NCI-H2029 treated with DMSO at 0.1 percent for 48 hours (cell line): ENCODE data around the gene SNAPC2.
A peak's percentile ranks its signal among the peaks of the same experiment; 100 is the strongest.
"Not testable (repeated sequence)": the region's sequence is repeated elsewhere in the genome, so short reads cannot be mapped to it uniquely, and the experiment has no call there.

Experiments
- DNase-seq: peaks from one replicate; lab custom pipeline; 2025; lab: John Stamatoyannopoulos, UW

The SNAPC2 gene

DNA sequence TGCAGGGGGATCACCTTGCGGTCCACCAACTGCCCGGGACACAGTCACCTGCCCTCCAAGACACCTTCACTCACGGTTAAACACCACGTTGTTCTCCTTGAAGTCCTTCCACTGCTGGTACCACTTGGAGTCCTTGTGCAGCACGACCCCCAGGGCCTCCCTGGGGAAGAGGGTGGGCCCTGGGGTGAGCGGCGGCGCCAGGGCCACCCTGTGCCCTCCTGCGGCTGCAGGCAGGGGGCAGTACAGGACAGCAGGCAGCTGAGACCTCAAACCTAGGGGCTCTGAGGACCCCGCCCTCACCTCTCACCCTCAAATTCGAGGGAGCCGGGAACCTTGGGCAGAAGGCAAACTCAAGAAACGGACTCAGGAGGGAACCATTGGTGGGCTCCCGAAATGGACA is 13.3 kb downstream of the SNAPC2 start:
- DNase-seq = no peak

DNA sequence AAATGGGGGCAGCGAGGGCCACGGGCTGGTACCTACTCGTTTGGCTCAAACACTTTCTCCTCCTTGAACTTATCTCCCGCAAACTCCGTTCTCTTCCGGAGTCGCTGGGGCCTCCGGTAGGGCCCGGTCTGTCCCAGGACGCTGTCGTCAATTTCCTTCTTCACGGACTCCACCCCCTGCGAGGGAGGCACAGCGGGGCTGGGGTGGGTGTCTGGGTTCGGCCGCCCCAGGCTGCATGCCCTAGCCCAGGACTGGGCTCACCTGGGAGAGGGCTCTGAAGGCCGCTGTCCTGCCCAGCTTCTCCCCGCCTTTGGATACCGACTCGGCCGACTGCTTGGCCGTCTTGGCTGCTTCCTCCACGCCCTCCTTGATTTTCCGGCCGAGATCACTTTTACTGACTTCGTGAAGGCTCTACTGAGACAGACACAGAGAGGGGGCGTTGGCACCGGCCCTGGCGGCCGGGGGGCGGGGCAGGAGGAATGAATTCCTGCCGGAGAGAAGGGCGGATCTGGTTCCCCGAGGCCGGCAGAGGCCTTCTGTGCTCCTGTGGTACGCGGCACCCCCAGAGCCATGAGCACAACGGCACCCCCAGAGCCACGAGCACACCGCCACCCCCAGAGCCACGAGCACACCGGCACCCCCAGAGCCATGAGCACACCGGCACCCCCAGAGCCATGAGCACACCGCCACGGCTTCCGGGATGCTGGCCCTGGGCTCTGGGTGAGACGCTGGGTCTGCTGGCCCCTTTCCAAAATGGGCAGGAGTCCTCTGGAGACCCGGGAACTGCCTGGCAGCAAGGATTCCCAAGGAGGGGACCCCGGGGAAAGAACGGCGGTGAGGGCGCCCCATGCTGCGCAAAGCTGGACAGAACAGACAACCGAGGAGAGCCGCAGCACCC is 13.9 kb downstream of the SNAPC2 start:
- DNase-seq = no peak

DNA sequence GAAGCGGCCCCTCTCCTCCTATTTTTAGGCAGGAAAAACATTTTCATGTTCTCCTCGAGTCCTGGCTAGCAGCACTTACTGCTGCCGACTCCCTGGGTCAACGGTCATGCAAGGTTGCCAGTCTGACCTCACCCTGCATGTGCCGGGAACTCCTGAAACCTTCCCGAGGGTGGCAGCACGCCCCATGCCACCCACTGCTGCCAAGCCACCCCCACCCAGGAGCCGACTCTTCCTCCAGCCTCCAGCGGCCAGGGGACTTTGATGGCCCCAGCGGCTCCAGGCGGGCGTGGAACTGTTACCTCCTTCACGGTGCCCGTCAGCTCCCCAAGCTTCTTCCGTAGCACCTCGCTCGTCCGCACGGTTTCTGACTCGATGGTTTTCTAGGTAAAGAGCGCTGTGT is 14.6 kb downstream of the SNAPC2 start:
- no peak for DNase-seq

DNA sequence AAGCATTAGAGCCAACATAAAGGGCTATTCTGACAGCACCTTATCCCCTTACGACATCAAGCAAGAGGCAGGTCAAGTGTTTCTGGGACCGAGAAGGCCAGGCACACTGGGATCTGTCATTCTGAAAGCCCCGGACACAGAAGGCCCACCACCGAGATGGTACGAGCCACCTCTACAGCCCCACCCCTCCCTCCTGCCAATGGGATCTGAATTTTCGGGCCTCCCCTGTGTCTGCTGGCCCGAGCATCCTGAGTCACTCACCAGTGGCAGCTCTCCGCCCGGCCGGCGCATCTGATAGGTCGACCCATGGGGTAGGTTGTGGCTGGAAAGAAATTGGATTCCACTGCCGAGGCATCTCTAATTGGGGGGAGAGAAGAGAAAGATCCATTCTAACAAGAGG is 20.7 kb downstream of the SNAPC2 start:
- no peak for DNase-seq

DNA sequence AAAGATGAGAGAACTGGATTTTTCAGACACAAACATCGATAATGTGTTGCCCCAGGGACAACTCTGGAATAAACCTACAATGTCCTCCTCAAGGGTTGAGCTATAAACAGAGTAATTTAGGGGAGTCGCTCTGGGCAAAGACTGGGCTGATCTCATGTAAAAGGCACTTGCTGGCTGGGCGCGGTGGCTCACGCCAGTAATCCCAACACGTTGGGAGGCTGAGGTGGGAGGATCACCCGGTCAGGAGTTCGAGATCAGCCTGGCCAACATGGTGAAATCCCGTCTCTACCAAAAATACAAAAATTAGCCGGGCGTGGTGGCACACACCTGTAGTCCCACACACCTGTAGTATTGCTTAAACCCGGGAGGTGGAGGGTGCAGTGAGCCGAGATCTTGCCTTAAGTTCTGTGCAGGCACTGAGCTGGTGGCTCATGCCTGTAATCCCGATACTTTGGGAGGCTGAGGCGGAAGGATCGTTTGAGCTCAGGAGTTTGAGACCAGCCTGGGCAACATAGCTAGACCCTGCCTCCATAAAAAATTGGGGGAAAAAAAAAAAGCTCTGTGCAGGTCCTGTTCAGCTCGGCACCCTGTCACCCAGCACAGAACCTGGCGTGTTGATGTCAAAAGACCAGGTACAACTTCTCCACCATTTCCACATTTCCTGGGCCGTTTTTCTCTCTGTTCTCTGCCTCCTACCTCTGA is 21.9 kb downstream of the SNAPC2 start:
- no peak for DNase-seq

DNA sequence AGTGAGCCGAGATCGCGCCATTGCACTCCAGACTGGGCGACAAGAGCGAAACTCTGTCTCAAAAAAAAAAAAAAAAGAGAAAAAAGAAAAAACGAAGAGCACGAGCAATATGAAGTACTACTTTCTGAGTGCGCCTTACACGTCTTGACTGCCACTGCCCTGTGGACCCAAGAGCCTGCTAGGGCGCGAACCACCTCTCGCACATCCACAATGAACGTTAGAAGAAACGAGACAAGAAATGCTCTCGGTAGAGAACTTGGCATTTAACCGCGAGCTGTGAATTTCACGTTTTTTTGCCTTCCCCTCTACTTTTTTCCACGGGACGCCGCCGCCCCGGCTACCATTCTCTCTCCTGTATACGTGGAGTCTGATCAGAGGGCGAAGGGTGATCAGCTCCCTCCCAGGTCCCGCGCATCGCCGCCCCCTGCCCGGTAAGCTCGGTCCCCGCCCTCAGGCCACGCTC is 22.9 kb downstream of the SNAPC2 start:
- DNase-seq = no peak

DNA sequence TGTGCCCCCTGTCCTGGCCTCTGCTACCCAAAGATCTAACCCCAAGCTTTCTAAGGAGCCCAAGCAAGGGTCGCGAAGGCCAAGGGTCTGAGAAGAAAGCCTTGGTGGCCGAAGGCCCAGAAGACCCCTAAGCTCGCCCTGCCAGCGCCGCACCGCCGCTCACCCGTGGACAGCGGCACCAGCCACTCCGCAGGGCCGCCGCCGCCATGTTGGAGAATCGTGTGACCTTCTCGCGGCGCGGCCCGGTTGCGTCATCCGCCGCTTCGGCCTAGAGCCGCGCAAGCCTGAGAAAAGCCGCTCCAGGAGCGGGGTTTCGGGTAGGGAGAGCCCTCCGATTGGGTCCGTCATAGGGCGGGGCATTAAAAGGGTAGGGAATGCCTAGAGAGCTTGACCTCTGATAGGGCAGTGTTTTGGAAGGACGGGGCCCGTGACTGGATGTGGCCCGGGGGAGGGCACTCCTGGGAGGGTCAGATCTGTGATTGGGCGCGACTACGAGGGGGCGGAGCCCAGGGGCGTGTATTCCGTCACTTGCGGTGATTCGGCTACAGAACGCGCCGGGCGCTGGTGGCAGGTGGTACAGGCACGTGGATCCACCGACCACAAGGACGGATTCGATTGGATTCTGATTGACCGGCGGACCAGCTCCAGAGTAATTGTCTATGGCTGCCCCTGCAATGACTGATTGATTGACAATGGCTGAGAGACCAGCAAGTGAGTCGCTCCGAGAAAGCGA is 23.5 kb downstream of the SNAPC2 start, which contains the start of gene TIMM44:
Gene TIMM44 (minus strand): TSS at position 223 of the 733 bp plus-strand sequence. CDS start 15 bp downstream, at position 208.
- peak; percentile 98 for DNase-seq

DNA sequence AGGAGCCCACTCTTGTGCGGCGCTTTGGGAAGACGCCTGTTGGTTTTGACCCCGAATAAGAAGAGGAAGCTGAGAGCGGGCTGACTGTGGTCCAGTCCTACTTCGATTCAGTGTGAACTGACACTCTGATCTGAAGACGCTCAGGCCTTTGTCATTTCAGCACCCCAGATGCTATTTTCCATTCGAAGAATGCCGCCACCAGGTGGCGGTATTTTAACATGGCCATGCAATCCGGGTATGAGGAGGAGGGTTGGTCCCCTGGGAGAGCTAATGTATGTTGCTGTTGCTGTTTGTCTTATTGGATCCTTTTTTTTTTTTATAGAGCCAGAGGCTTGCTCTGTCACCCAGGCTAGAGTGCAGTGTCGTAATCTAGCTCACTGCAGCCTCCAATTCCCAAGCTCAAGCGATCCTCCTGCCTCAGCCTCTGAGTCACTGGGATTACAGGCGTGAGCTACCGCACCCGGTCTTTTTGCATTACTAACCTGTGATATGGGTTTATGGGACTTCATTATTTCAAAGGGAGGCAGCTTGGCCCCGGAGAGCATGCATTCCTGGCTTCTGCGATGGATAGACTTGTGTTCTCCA is 24.1 kb downstream of the SNAPC2 start:
- DNase-seq = peak; percentile 62

DNA sequence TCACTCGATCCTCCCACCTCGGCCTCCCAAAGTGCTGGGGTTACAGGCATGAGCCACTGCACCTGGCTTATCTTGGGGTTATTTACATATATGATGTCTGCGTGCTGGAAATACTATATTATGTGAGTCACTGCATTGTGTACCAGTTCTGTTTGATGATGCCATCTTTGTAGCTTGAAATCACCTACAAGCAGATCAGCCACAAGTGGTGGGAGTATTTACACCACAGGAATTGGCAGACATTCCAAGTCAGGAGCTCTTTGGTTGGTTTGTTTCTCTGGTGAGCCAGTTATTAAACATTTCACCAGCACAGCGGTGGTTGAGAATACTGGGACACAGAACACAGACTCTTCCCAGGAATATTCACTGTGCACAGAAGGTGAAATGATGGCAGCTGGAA is 27.8 kb downstream of the SNAPC2 start:
- no peak for DNase-seq

DNA sequence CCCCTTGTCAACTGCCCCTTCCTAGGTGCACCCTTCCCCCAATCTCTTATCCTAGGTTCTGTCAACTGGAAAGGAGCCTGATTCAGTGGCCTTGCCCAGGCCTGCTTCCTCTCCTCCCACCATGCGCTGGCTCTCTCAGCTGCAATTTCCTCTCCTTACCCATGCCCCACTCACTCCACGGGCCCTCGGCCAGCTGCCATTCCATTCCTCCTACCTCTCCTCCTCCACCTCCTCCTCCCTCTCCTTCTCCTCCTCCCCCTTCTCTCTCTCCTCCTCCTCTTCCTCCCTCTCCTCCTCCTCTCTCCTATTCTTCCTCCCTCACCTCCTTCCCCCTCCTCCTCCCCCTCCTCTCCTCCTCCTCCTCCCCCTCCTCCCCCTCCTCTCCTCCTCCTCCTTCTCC is 32.9 kb downstream of the SNAPC2 start:
- DNase-seq = no peak

DNA sequence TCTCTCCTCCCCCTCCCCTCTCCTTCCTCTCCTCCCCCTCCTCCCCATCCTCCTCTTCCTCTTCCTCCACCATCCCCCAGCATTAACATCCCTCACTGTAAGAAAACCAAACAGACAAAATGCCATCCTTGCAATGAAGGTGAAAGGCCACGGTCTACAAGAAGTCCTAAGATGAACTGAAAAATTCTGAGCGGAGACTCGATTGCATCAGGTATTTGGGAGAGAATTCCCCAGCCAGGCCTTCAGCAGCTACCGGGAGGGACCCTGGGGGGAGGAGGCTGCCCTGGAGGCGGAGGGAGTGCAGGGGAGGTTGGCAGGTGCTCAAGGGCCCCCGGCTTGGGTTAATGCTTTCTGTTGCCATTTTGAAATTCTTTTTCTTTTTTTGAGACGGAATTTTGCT is 33.4 kb downstream of the SNAPC2 start:
- DNase-seq = no peak

DNA sequence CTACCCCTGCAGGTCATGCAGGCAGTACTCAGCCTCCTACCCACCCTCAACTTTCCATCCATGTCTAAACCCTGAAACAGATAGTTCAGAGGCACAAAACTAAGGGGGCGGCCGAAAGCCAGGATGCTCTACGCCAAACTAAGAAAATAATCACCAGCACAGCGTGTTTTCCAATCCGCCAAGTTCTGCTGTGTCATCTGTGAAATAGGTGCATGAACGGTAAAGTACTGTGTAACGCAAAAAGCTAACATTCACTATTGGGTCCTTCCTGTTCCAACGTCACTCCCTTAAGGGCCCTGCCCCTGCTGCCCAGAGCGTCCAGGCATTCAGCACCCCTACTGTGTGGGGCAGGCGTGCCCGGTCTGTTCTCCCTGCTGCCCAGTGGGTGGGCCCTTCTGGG is 35.6 kb downstream of the SNAPC2 start:
- DNase-seq = no peak

DNA sequence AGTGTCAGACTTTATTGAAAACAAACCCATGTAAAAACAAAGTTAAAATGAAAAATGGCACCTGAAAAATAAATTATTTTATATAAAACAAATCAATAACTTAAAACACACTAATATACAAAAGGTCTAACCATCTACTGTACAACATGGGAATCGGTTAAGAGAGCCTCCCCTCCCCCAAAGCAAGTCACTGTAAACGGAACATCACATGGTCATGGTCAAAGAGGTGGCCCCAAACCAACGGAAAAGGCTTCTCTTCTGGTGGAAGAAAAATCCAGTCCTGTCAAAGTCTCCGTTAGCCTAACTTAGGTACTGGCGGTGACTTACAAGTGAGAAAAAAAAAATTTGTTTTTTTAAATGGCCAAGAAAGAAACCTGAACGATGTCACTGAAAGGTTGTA is 39.1 kb downstream of the SNAPC2 start:
- no peak for DNase-seq

DNA sequence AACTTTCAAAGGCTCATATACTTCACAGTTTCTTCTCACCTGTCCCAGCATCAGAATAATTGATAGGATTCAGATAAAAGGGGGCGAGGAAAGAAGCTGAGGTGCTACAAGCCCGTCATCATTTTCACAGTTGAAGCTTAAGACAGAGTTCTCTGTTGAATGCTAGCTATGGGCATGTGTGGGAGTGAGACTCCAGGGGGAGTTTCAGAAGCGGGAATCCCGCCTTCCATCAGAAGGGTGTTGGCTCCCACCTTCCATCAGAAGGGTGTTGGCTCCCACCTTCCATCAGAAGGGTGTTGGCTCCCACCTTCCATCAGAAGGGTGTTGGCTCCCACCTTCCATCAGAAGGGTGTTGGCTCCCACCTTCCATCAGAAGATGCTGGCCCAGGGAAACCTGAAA is 40.9 kb downstream of the SNAPC2 start:
- DNase-seq = not testable (repeated sequence)

DNA sequence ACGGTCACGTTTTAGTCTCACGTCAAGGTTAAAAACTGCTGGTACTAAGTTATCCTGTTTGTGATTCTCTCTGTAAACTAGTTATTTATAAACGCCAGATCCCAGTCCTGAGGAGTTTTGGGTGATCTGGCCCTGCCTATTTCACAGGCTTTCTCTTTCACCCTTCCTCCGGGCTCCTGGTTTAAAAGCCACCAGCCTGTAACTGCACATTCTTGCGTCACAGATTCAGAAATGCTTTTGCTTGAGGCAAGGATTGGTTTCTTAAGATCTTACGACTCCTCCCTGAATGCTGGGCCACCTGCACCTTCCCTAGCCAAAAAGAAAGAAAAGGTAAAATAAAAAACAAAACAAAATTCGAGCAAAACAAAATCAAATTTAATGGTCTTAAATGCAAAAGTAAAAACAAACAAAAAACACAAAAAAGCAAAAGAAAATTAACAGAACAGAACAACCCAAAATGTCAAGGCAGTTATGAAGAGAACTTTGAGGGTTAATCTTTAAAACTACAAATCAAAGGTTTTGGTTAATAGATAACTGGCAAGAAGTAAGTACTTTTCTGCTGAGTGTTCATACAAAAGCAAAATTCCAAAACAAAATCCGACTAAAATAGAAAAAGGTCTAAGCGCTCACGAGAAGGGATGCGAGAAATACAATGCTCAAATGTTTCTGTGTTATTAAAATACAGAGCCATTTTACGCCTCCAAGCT is 41.9 kb downstream of the SNAPC2 start:
- no peak for DNase-seq

DNA sequence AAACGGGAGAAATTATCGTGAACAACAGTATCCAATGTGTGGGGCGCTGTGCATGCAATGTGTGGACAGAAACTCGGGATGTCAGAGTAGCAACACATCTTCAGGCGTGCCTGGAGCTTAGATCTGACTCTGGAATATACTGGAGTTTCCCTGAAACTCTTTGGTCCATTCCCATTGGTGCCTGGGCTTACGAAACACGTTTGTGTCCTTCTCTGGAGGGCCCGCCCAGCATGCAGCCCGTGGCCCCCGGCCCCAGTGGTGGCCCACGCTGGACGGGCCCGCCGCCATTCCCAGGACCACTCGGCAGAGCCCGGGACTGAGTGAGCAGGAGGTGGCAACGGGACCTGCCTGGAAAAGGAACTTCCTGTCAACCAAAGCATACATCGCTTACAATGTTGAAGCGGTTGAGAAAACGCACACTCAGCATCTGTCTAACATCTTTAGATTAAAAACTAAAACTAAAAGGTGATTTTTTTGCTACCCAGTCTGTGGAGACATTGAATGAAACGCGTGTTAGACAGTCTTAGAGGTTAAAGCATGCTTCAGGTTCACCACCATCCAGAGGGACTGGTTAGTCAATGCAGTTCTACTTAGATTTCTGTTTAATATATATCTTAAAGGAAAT is 42.6 kb downstream of the SNAPC2 start:
- DNase-seq = no peak

DNA sequence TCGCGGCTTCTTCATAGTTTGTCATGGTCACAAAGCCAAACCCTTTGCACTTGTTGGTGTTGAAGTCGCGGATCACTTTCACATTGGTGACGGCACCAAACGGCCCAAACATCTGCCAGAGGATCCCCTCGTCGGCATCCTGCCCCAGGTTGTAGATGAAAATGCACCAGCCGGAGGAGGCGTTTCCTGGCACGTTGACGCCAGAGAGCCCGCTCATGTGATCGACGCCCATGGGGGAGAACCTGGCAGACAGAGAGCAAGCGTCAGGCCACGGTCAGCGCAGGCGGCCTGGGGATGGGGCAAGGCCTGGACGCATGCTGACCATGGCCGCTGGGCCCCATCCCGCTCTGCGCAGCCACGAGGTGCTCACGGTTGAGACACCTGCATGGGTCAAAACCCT is 43.4 kb downstream of the SNAPC2 start:
- no peak for DNase-seq

DNA sequence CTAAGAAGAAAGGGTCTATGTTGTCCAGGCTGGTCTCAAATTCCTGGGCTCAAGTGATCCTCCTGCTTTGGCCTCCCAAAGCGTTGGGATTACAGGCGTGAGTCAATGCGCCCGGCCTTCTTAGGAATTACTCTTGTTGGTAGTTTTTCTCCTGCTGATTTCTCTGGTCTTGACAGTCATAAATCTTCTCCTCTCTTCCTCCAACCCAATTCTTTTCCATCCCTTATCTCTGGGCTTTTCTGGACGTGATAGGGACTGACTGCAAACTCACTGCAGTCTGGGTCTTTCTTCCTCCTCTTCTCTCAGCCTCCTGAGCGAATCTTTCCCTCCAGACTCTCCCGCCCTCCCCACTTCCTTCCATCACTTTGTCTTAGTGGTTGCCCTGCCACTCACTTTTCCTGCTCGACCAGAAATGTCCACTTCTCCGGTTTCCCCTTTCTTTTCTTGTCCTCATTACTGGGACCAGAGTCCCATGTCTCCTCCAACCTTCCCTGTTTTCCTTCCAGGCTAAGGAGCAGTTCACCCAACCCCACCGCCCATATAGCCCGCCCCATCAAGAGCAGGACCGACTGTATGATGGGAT is 45.2 kb downstream of the SNAPC2 start:
- no peak for DNase-seq

DNA sequence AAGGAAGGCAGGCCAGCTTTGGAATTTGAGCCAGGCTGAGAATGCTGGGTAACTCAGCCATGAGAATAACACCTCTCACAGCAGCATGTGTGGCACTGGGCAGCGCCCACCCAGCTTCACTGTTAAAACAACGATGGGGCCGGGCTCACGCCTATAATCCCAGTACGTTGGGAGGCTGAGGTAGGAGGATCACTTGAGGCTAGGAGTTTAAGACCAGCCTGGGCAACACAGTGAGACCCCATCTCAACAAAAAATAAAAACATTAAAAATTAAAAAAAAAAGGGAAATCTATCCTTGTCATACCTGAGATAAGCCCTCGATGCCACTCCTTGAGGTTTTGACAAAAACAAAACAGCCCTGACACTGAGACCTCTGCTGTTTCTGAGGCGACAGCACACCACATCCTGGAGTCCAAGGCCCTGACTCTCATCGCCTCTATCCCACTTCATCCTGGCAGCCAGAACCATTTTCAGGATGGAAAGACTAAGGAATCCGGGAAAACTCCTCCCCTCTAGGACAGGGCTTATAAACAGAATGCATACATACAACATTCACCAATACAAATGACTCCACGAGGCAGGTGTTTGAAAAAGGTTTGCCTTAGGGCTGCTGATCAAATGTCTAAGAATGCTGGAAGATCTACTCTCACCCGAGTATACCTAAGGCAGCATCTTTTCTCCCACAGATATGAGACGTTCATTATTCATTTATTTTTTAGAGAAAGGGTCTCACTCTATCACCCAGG is 46.0 kb downstream of the SNAPC2 start:
- no peak for DNase-seq
